Pancreas (tissue), 10 donors: ENCODE results near the gene NSMF. TPM values are rescaled to one million over a fixed set of nuclear protein-coding genes. Genes with fewer than 3 reads are reported as not detected.

Experiments
- ATAC-seq, 4 donors: fragments of 200-7000 bp; cut with Tn5 transposase; one replicate each; pipeline versions ENCODE4 v1.8.0 to v1.9.1; 2020; ENCODE audit warnings: mild to moderate bottlenecking in 4 of 4, moderate library complexity in 4 of 4
- DNase-seq, 6 donors: peaks; one replicate each; pipeline ENCODE4 v3.0.0-alpha.2; 2020
- FAIRE-seq: peaks from 2 replicates; lab custom pipeline; 2012; peaks lifted over from hg19 to GRCh38; lab: Jason Lieb, UNC
- H3K27ac ChIP-seq, 4 donors: fragments of 200-600 bp; sonication (generic); 1 replicate in 3 of 4; 2 replicates in 1 of 4; pipeline versions ENCODE4 v1.5.0 to v1.8.0; 2020
- H3K27me3 ChIP-seq, 4 donors: fragments of 200-600 bp; one replicate each; pipeline ENCODE4 v1.8.0; 2021
- H3K36me3 ChIP-seq, 3 donors: fragments of 200-600 bp; sonication (generic) in 1 of 3; one replicate each; pipeline versions ENCODE4 v1.5.0 to v1.8.0; 2020 to 2021
- H3K4me1 ChIP-seq, 3 donors: fragments of 200-600 bp; one replicate each; pipeline ENCODE4 v1.8.0; 2021
- H3K4me3 ChIP-seq, 4 donors: fragments of 200-600 bp; sonication (generic) in 2 of 4; one replicate each; pipeline versions ENCODE4 v1.5.0 to v1.8.0; 2020 to 2021
- H3K9me3 ChIP-seq, 4 donors: fragments of 200-600 bp; one replicate each; pipeline ENCODE4 v1.8.0; 2021
- WGBS, 2 donors: extraction: QIAGEN DNeasy Blood & Tissue Kit; methylation state at CpG; one replicate each; pipeline ENCODE4 v1.1.7; 2013; 5-methylcytosine and 5-hydroxymethylcytosine counted together
- intact Hi-C, 3 donors: fragments of 100-400 bp; cut with DNase I; formaldehyde crosslinking; loops; one replicate each; pipeline versions ENCODE4 v1.11.1 to v1.14.2; 2022
- polyA plus RNA-seq, 2 donors: library from polyadenylated mRNA; stranded (reverse); fragments of 200-250 nt; gene quantifications; one replicate each; pipeline ENCODE4 v1.2.3, GENCODE V29; 2013
- total RNA-seq, 6 donors: library from RNA; stranded (reverse); fragmentation: NEBNext Ultra II Directional in 4 of 6; extraction: Animal tissue kit (Norgen Biotek cat#: 25700) in 4 of 6; gene quantifications; one replicate each; pipeline versions ENCODE4 v1.2.1 to v1.2.4, GENCODE V29; 2021 to 2023
- TF ChIP-seq, protein P1 (sequence below), 4 donors: fragments of 200-600 bp; sonication (generic) in 3 of 4; IDR thresholded peaks; one replicate each; pipeline versions ENCODE4 v1.5.0 to v1.8.0; 2021; ENCODE audit warnings: antibody characterized with exemption in 4 of 4
- donor health status: healthy with polysubstance abuse.
- donor health status: DM: no; HTN: no; CAD: no; lungs with moderate emphysema.
- donor health status: DM: no; HTN: no; CAD: no.
- donor health status: control.
- donor health status: control.
- donor health status: Bipolar disorder and iron deficiency.
- donor health status: DM: yes; HTN: yes; CAD: no.
- donor health status: DM: no; HTN: no; CAD: no.
- donor health status: DM: no; HTN: no; CAD: no.
- donor health status: DM: yes; HTN: yes; CAD: no.

The NSMF gene
- total and polyA plus RNA-seq, 8 donors = 22.0 to 81.0 (median 30.0) TPM

DNA sequence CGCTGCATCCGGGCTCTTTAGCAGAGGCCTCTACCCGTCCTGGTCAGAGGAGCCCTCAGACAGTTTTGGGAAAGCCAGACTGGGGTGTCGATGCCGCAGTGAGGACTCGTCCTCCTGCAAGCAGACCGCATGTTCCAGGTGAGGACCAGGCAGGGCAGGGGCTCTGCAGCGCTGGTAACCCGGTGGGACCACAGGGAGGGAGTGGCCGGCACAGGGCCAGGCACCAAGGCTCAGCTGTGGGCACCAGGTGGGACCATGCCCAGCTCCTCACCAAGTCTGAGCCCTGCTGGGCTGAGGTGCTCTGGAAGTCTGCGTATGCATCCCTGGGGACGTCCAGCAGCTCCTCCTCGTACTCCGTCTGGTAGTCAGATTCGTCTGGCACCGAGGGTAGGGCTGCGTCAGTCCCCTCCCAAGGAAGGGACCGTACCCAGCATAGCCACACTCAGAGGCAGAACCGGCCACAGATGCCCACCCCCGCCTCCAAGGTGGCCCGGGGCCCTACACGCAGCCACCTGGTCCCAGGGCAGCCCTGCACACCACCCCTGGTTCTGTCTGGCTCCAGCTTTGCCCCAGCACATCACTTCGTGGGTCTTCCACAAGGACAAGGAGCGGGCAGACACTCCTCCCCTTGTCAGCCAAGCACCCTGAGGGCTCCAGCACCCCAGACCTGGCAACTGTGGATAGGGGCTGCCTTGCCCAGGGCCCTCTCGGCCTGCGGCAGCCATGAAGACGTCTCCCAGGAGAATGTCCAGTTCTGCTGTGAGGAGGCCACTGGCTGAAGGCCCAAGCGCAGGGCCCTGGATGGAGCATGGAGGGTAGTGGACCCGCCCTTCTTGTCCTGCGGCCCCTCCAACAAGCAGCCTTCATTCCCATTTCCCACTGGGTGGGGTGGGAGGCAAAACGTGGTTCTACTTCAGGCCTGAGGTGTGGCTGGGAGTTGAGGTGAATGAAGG, 1.5 kb upstream of the NSMF start:
- FAIRE-seq (no peak), ATAC-seq (no peak), DNase-seq (peak in 5 of 6 donors; percentile 36 to 81 (median 52))
- no peaks in the 10 kb centered on the region for H3K36me3 ChIP-seq
- peaks cover 0 to 19% (median 3%) of the 10 kb centered on the region in 3 donors for H3K4me1 ChIP-seq
- H3K27ac ChIP-seq = no peak overlapping the region
- TF ChIP-seq, protein P1, sequence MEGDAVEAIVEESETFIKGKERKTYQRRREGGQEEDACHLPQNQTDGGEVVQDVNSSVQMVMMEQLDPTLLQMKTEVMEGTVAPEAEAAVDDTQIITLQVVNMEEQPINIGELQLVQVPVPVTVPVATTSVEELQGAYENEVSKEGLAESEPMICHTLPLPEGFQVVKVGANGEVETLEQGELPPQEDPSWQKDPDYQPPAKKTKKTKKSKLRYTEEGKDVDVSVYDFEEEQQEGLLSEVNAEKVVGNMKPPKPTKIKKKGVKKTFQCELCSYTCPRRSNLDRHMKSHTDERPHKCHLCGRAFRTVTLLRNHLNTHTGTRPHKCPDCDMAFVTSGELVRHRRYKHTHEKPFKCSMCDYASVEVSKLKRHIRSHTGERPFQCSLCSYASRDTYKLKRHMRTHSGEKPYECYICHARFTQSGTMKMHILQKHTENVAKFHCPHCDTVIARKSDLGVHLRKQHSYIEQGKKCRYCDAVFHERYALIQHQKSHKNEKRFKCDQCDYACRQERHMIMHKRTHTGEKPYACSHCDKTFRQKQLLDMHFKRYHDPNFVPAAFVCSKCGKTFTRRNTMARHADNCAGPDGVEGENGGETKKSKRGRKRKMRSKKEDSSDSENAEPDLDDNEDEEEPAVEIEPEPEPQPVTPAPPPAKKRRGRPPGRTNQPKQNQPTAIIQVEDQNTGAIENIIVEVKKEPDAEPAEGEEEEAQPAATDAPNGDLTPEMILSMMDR (IDR thresholded peaks at IDR 0.05) = no peak
- no peak overlapping the region for H3K4me3 ChIP-seq
- H3K27me3 ChIP-seq = no peaks in the 10 kb centered on the region
- WGBS, 2 donors = 91 to 95% methylated on average over 31 of the region's 31 CpGs
- no peaks in the 10 kb centered on the region for H3K9me3 ChIP-seq
- intact Hi-C loops = no loop called here

DNA sequence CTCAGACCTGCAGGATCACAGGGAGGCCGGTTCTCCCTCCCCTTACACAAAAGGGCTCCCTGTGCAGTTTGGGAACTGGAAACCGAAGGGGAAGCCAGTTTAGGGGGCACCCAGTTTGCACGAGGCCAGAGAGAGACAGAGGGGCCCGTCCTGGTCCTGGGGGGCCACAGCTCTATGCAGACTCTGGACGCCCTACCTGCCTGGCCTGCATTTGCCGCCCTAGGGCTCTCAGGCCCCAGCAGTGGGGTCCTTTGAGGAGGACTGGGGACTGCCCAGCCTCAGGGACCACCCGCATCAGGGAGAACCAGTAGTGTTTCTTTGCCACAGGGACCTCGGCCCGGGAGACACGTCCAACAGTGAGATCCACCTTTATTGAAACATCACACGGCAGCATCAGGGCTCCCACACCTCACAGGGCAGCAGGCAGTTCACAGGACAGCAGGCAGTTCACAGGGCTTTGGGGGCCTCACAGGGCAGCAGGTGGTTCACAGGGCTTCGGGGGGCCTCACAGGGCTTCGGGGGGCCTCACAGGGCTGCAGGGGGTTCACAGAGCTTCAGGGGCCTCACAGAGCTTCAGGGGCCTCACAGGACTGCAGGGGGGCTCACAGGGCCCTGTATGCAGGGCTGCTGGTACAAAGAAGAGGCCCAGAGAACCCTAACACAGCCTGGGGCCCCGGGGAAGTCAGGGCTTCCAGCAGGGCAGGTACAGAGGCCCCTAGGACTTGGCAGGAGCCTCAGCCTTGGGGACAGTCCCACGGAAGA, 648 bp upstream of the NSMF start:
- intact Hi-C loops = no loop called here
- ATAC-seq (peak in 3 of 4 donors; percentile 1 to 3 (median 1)), FAIRE-seq (no peak), DNase-seq (peak in 2 of 6 donors; percentile 15 to 63)
- Histone ChIP-seq H3K27me3 (no peaks in the 10 kb centered on the region), H3K4me1 (peaks cover 0 to 19% (median 3%) of the 10 kb centered on the region in 3 donors), H3K4me3 (peak overlapping the region; percentile 15 to 74 (median 48)), H3K36me3 (no peaks in the 10 kb centered on the region), H3K27ac (peak overlapping the region in 3 of 4 donors; percentile 41 to 61 (median 48)), H3K9me3 (no peaks in the 10 kb centered on the region)
- WGBS, 2 donors = 39 to 40% methylated on average over 15 of the region's 15 CpGs
- TF ChIP-seq, protein P1 (IDR thresholded peaks at IDR 0.05) = no peak

DNA sequence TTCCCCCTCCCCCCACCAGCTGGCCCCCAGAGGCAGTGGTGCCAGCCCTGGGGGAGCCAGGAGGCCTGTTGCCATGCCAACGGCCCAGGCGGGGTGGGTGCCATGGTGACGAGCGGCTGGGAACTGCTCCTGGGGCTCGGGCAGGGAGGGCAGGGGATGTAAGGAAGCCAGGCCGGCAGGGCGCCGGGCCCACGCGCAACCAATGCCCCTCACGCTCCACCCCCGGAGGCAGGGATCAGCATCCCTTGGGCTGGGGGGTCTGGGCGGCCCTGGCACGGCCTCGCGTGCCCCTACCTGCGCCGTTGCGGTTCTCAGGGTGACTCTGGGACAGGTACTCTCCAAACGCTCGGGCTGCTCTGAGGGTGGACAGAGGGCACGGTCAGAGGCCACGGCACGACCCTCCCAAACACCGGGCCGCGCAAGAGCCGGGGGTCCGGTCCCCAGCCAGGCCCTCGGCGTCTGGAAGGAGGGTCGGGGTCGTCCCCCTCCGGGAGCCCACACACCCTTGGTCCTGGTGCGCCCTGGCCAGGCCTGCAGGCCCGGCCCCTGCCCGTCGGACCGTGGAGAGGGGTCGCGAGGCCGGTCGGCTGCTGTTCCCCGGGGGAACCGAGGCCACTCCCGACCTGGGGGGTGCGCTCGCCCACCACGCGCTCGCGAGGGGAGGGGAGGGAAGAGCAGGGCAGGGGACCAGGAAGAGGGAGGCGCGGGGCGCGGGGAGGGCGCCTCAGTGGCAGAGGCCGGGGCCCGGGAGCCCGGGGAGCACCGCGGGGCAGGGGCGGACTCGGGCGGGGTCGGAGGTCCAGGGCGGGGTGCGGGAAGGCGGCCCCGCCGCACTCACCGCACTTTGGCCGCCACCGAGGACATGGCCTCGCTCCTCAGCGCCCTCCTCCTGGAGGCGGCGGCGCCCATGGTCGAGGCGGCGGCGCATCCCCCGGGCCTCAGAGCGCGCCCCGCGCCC, 661 bp downstream of the NSMF start:
- H3K36me3 ChIP-seq = no peaks in the 10 kb centered on the region
- FAIRE-seq (no peak), DNase-seq (peak; percentile 54 to 86 (median 67)), ATAC-seq (peak in 3 of 4 donors; percentile 4 to 23 (median 14))
- H3K27me3 ChIP-seq = no peaks in the 10 kb centered on the region
- H3K4me1 ChIP-seq = peaks cover 0 to 22% (median 3%) of the 10 kb centered on the region in 3 donors
- H3K27ac ChIP-seq = peak overlapping the region in 2 of 4 donors; percentile 11 to 30
- TF ChIP-seq, protein P1 (IDR thresholded peaks at IDR 0.05) = no peak
- H3K9me3 ChIP-seq = no peaks in the 10 kb centered on the region
- peak overlapping the region; percentile 38 to 74 (median 56) for H3K4me3 ChIP-seq
- intact Hi-C loops = no loop called here
- WGBS, 2 donors = 14 to 23% methylated on average over 48 to 88 of the region's 88 CpGs

DNA sequence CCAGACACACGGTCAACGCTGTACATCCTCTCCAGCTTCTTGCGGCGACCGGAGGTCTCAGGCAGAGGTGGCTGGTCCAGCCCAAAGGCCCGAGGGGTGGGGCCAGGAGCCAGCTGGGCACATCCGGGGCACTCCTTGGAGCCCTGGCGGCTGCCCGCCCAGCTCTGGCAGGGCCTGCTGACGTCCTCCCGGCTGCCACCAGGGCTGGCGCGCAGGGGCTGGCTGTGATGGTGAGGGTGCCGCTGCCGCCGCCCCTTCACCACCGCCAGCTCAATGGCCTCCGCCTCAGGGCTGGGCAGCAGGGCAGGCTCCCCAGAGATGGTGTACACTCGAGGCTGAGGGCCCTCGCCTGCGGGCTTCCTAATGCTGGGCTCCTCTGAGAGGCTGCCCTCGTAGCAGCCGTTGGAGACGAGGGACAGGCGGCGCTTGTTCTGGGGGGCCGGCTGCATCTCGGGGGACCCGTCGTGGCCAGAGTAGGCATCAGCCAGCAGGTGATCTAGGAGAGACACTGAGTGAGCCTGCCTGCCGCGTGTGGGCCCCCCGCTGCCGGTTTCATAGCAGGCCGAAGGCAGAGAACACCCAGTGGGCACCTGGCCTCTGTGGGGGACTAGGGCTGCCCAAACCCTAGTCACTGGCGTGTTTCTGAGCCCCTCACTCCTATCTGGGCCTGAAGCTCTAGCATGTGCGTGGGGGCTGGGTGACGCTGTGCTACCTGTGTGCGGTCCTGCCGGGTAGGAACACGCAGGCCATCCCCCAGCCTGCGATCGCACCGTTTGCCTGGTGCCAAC, 1.5 kb downstream of the NSMF start:
- peak; percentile 71 to 92 (median 81) for DNase-seq
- intact Hi-C loops = no loop called here

More for the DNA sequence above, 1.5 kb downstream of the NSMF start:
- Histone ChIP-seq H3K27ac (peak overlapping the region; percentile 30 to 58 (median 41)), H3K4me1 (peaks cover 0 to 22% (median 3%) of the 10 kb centered on the region in 3 donors), H3K36me3 (peaks cover 0 to 5% (median 0%) of the 10 kb centered on the region in 3 donors), H3K9me3 (no peaks in the 10 kb centered on the region), H3K4me3 (peak overlapping the region in 2 of 4 donors; percentile 67 to 74), H3K27me3 (no peaks in the 10 kb centered on the region)
- peak; percentile 47 to 67 (median 64) for ATAC-seq
- TF ChIP-seq, protein P1 (IDR thresholded peaks at IDR 0.05) = peak in 1 of 4 donors; percentile 11
- 60 to 65% methylated on average over 43 to 44 of the region's 44 CpGs for WGBS, 2 donors
- no peak for FAIRE-seq
